Adrenal gland (tissue), 12 donors: ENCODE results near the gene AMACR. TPM values are rescaled to one million over a fixed set of nuclear protein-coding genes. Genes with fewer than 3 reads are reported as not detected.

Source experiments
- DNase-seq, 7 donors: peaks; one replicate each; pipeline ENCODE4 v3.0.0-alpha.2; 2019 to 2020
- H3K27ac ChIP-seq, 5 donors: fragments of 200-600 bp; sonication (generic) in 4 of 5; 1 replicate in 3 of 5; 2 replicates in 2 of 5; pipeline versions ENCODE4 v1.5.1 to v1.8.0; 2016 to 2020; ENCODE audit warnings: mild to moderate bottlenecking in 1 of 5
- H3K27me3 ChIP-seq: fragments of 200-600 bp; 2 replicates; pipeline ENCODE4 v1.8.0; 2021
- H3K36me3 ChIP-seq, 2 donors: fragments of 200-600 bp; replicated peaks in 1 of 2; 1 replicate in 1 of 2; 2 replicates in 1 of 2; pipeline versions ENCODE4 v1.5.1 to v1.8.0; 2018 to 2022
- H3K4me1 ChIP-seq, 2 donors: fragments of 200-600 bp; replicated peaks in 1 of 2; 1 replicate in 1 of 2; 2 replicates in 1 of 2; pipeline versions ENCODE4 v1.5.1 to v1.8.0; 2018 to 2021
- H3K4me3 ChIP-seq, 4 donors: fragments of 200-600 bp; sonication (generic) in 3 of 4; one replicate each; pipeline ENCODE4 v1.5.1; 2016 to 2018
- H3K9me3 ChIP-seq, 3 donors: fragments of 200-600 bp; sonication (generic) in 1 of 3; replicated peaks in 1 of 3; 1 replicate in 2 of 3; 2 replicates in 1 of 3; pipeline versions ENCODE4 v1.5.1 to v1.8.0; 2016 to 2021
- CTCF ChIP-seq, 6 experiments: fragments of 450-650 bp in 4 of 6; fragments of 200-600 bp in 2 of 6; sonication (generic) in 1 of 6; IDR thresholded peaks; 1 replicate in 5 of 6; 2 replicates in 1 of 6; pipeline versions ENCODE4 v1.5.1 to v1.8.0; 2016 to 2021; ENCODE audit warnings: antibody characterized with exemption in 6 of 6, mild to moderate bottlenecking in 2 of 6, moderate library complexity in 1 of 6
- POLR2A ChIP-seq, 2 donors: fragments of 450-650 bp; IDR thresholded peaks; one replicate each; pipeline ENCODE4 v1.6.1; 2017; ENCODE audit warnings: antibody characterized with exemption in 2 of 2, mild to moderate bottlenecking in 2 of 2, moderate library complexity in 1 of 2
- WGBS, 4 donors: extraction: QIAGEN DNeasy Blood & Tissue Kit in 2 of 4; methylation state at CpG; one replicate each; pipeline versions ENCODE4 v1.1.5 to v1.1.7; 2013 to 2017; 5-methylcytosine and 5-hydroxymethylcytosine counted together
- intact Hi-C, 2 donors: fragments of 100-400 bp; cut with DNase I; formaldehyde crosslinking; loops; one replicate each; pipeline versions ENCODE4 v1.14.1 to v1.15.0; 2022 to 2023
- polyA plus RNA-seq, 3 donors: library from polyadenylated mRNA; stranded (reverse); fragments of 200-250 nt in 2 of 3; fragments of 350-450 nt in 1 of 3; fragmentation: Illumina TruSeq in 1 of 3; extraction: RNeasy Lipid Tissue Mini Kit (QIAGEN cat#74804) in 1 of 3; gene quantifications; one replicate each; pipeline ENCODE4 v1.2.3, GENCODE V29; 2013 to 2014
- total RNA-seq, 9 donors: library from RNA; depleted of rRNA in 4 of 9; stranded (reverse); fragments of >200 nt in 4 of 9; fragments of 120-200 nt in 1 of 9; fragmentation: NEBNext Ultra II Directional in 1 of 9; extraction: Animal tissue kit (Norgen Biotek cat#: 25700) in 1 of 9; gene quantifications; one replicate each; pipeline versions ENCODE4 v1.1.0 to v1.2.4, GENCODE V29; 2013 to 2023
- donor health status: healthy with polysubstance abuse.
- donor health status: Bipolar disorder and iron deficiency.
- donor health status: DM: yes; HTN: yes; CAD: no.
- donor health status: DM: no; HTN: no; CAD: no.
- donor health status: DM: no; HTN: no; CAD: no.
- donor health status: DM: yes; HTN: yes; CAD: no.

AMACR gene
- total and polyA plus RNA-seq, 12 donors: 9.2 to 46.5 (median 25.4) TPM

GRCh38 chr5:34037726-34038125 lies 29.9 kb upstream of the AMACR start:
- Histone ChIP-seq H3K9me3 (no peaks in the 10 kb centered on the region), H3K4me1 (peaks cover 3 to 5% of the 10 kb centered on the region in 2 donors), H3K27ac (no peak overlapping the region), H3K27me3 (no peaks in the 10 kb centered on the region), H3K4me3 (no peak overlapping the region), H3K36me3 (no peaks in the 10 kb centered on the region)
- 73 to 83% (median 81%) methylated on average over 3 of the region's 3 CpGs for WGBS, 4 donors
- intact Hi-C loops: no loop called here
- DNase-seq: no peak
- TF ChIP-seq CTCF (IDR thresholded peaks at IDR 0.05): no peak

- no peak overlapping the region for H3K27ac ChIP-seq
- 63 to 84% (median 76%) methylated on average over 2 of the region's 2 CpGs for whole genome bisulfite sequencing, 4 donors
- intact Hi-C loops: no loop called here
These were observed 27.9 kb upstream of the AMACR start for GRCh38 chr5:34035756-34036155.

DNA sequence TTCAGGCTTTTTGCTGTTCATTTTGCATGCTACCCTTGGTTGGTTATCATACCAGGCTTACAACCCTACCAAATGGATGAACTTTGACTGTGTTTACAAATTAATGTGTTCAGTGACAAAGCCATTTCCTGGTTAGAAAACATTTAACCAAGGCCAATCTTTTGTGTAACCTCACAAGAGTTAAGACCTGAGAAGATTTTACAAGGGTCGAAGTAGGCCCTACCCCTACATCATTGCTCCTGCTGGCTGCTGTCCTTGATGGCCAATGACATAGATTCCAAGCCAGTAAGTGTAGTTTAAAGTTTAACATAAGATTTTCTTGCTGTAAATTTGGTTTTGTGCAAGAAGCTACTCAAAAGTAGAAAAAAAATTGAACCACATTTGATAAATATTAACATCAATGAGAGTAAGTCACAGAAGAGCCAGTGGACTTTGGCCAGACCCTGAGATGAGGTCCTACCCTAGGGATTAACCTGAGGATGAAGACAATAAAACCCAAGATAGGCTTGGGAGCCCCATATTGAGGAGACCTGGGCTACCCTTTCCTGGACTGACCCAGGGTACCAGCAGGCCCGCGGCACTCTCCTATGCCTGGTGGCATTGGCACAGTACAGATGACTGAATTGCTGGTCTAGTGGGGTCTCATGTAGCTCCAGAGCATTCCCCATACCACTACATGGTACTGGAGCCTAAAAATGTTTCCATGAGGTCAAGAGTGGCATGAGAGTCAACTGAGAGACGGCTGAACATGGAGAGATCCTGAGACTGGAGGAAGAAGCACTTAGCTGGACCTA lies 26.9 kb upstream of the AMACR start:
- Histone ChIP-seq H3K4me3 (no peak overlapping the region), H3K27me3 (no peaks in the 10 kb centered on the region), H3K4me1 (peaks cover 0 to 9% of the 10 kb centered on the region in 2 donors), H3K9me3 (no peaks in the 10 kb centered on the region), H3K36me3 (no peaks in the 10 kb centered on the region), H3K27ac (no peak overlapping the region)
- intact Hi-C loops: no loop called here
- no peak for DNase-seq
- TF ChIP-seq POLR2A (IDR thresholded peaks at IDR 0.05) (no peak), CTCF (IDR thresholded peaks at IDR 0.05) (no peak)
- 84 to 92% (median 92%) methylated on average over 4 of the region's 4 CpGs for WGBS, 4 donors

More at GRCh38 chr5:34035756-34036155, 27.9 kb upstream of the AMACR start:
- Histone ChIP-seq H3K4me1 (peaks cover 0 to 3% of the 10 kb centered on the region in 2 donors), H3K36me3 (no peaks in the 10 kb centered on the region), H3K27me3 (no peaks in the 10 kb centered on the region), H3K9me3 (no peaks in the 10 kb centered on the region), H3K4me3 (no peak overlapping the region)
- no peak for TF ChIP-seq CTCF (IDR thresholded peaks at IDR 0.05)
- no peak for DNase-seq

GRCh38 chr5:34031966-34032365 lies 24.1 kb upstream of the AMACR start:
- Histone ChIP-seq H3K9me3 (no peaks in the 10 kb centered on the region), H3K27ac (no peak overlapping the region), H3K4me1 (peaks cover 0 to 8% of the 10 kb centered on the region in 2 donors), H3K27me3 (no peaks in the 10 kb centered on the region), H3K36me3 (no peaks in the 10 kb centered on the region), H3K4me3 (no peak overlapping the region)
- TF ChIP-seq POLR2A (IDR thresholded peaks at IDR 0.05): no peak
- TF ChIP-seq CTCF (IDR thresholded peaks at IDR 0.05): no peak
- intact Hi-C loops: no loop called here
- WGBS, 4 donors: 85 to 90% (median 89%) methylated on average over 3 of the region's 3 CpGs
- DNase-seq: no peak
